Measurements from ENCODE around the gene FADS3. TPM values are rescaled to one million over a fixed set of nuclear protein-coding genes. Genes with fewer than 3 reads are reported as not detected.

The FADS3 gene
- total RNA-seq, 1 experiment from 2014 or later: 22.6 TPM

DNA sequence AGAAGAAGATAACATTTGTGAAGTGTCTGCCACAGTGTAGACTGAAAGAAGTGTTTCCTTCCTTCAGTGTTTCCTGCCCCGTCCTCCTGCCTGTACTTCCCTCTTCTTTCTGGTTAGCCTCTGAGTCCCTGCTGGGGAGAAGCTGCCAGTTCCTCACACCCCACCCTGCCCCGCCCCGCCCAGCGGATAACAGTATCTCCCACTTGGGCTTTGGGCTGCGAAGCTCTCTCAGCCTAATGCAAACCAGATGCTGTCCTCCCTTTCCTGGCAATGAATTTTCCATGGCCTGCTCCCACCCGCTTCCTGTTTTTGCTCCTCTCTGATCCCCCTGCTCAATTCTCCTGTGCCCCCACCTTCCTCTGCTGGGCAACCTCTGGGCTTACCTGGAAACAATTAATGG lies 31.2 kb upstream of the FADS3 start:
- BruUV-seq (replicated peaks): no TSS peak
- ChIA-PET CTCF (no interaction called here), POLR2A (interaction anchor here (0.7 kb wide), 1 partner anchor 49 kb away, joined by 6 read pairs; no protein-coding TSS in a partner anchor)
- Histone ChIP-seq H3K27ac (ENCODE audit: low read length) (no peak overlapping the region), H3K4me3 (ENCODE audit: low read depth in 2 of 2, low read length in 2 of 2) (no peak overlapping the region), H3K27me3 (ENCODE audit: control insufficient read depth, insufficient read depth, low read length) (no peaks in the 10 kb centered on the region), H3K9me3 (ENCODE audit: control insufficient read depth, insufficient read depth, low read depth, low read length) (no peaks in the 10 kb centered on the region), H3K4me1 (ENCODE audit: control insufficient read depth, insufficient read depth, low read length) (no peaks in the 10 kb centered on the region), H3K36me3 (ENCODE audit: control insufficient read depth, insufficient read depth, low read length) (no peaks in the 10 kb centered on the region)
- intact Hi-C loops (cut with micrococcal nuclease; ENCODE audit: unreplicated experiment): no loop called here
- no peak for ATAC-seq
- in situ Hi-C loops (cut with HindIII; ENCODE audit: low pct_unique_long_range_greater_than_20kb, low sequenced_read_pairs): no loop called here
- DNase-seq (ENCODE audit: low read depth, low spot score): no peak
- TF ChIP-seq POLR2AphosphoS5 (IDR thresholded peaks at IDR 0.05; ENCODE audit: low read depth, low read length): no peak
- TF ChIP-seq SIN3A (IDR thresholded peaks at IDR 0.05; ENCODE audit: borderline replicate concordance, insufficient read depth, low read depth, low read length): no peak
- no peak for TF ChIP-seq TCF7L2 (IDR thresholded peaks at IDR 0.05; ENCODE audit: low read depth, low read length)
- TF ChIP-seq, protein P1, sequence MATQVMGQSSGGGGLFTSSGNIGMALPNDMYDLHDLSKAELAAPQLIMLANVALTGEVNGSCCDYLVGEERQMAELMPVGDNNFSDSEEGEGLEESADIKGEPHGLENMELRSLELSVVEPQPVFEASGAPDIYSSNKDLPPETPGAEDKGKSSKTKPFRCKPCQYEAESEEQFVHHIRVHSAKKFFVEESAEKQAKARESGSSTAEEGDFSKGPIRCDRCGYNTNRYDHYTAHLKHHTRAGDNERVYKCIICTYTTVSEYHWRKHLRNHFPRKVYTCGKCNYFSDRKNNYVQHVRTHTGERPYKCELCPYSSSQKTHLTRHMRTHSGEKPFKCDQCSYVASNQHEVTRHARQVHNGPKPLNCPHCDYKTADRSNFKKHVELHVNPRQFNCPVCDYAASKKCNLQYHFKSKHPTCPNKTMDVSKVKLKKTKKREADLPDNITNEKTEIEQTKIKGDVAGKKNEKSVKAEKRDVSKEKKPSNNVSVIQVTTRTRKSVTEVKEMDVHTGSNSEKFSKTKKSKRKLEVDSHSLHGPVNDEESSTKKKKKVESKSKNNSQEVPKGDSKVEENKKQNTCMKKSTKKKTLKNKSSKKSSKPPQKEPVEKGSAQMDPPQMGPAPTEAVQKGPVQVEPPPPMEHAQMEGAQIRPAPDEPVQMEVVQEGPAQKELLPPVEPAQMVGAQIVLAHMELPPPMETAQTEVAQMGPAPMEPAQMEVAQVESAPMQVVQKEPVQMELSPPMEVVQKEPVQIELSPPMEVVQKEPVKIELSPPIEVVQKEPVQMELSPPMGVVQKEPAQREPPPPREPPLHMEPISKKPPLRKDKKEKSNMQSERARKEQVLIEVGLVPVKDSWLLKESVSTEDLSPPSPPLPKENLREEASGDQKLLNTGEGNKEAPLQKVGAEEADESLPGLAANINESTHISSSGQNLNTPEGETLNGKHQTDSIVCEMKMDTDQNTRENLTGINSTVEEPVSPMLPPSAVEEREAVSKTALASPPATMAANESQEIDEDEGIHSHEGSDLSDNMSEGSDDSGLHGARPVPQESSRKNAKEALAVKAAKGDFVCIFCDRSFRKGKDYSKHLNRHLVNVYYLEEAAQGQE (IDR thresholded peaks at IDR 0.05; ENCODE audit: insufficient read depth in 1 of 2, low read depth in 2 of 2, low read length in 1 of 2): no peak
- TF ChIP-seq, protein P2, sequence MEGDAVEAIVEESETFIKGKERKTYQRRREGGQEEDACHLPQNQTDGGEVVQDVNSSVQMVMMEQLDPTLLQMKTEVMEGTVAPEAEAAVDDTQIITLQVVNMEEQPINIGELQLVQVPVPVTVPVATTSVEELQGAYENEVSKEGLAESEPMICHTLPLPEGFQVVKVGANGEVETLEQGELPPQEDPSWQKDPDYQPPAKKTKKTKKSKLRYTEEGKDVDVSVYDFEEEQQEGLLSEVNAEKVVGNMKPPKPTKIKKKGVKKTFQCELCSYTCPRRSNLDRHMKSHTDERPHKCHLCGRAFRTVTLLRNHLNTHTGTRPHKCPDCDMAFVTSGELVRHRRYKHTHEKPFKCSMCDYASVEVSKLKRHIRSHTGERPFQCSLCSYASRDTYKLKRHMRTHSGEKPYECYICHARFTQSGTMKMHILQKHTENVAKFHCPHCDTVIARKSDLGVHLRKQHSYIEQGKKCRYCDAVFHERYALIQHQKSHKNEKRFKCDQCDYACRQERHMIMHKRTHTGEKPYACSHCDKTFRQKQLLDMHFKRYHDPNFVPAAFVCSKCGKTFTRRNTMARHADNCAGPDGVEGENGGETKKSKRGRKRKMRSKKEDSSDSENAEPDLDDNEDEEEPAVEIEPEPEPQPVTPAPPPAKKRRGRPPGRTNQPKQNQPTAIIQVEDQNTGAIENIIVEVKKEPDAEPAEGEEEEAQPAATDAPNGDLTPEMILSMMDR (IDR thresholded peaks at IDR 0.05): no peak

DNA sequence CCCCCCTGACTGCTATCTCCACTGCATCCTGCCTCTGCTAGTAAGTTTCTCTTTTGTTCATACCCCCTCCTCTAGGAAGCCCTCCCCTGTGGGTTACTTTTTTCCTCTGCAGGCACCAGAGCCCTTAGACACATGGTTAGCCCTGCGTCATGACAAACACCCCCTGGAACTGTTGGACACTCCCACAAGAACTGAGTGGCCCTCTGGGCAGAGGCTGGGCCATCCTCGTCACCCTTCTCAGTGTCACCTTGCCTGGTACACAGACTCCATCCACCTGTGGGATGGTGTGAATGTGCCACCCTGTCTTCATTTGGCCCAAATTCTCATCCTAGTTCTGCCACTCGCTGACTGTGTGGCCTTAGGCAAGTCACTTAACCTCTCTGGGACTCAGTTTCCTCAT lies 30.1 kb upstream of the FADS3 start:
- no peak for TF ChIP-seq SIN3A (IDR thresholded peaks at IDR 0.05; ENCODE audit: borderline replicate concordance, insufficient read depth, low read depth, low read length)
- H3K4me3 ChIP-seq (ENCODE audit: low read depth in 2 of 2, low read length in 2 of 2): no peak overlapping the region
- no TSS peak for BruUV-seq (replicated peaks)
- intact Hi-C loops (cut with micrococcal nuclease; ENCODE audit: unreplicated experiment): no loop called here
- no peaks in the 10 kb centered on the region for H3K27me3 ChIP-seq (ENCODE audit: control insufficient read depth, insufficient read depth, low read length)
- H3K36me3 ChIP-seq (ENCODE audit: control insufficient read depth, insufficient read depth, low read length): no peaks in the 10 kb centered on the region
- H3K4me1 ChIP-seq (ENCODE audit: control insufficient read depth, insufficient read depth, low read length): no peaks in the 10 kb centered on the region
- no peak for ATAC-seq
- DNase-seq (ENCODE audit: low read depth, low spot score): no peak
- in situ Hi-C loops (cut with HindIII; ENCODE audit: low pct_unique_long_range_greater_than_20kb, low sequenced_read_pairs): no loop called here
- no peak overlapping the region for H3K27ac ChIP-seq (ENCODE audit: low read length)
- no peaks in the 10 kb centered on the region for H3K9me3 ChIP-seq (ENCODE audit: control insufficient read depth, insufficient read depth, low read depth, low read length)
- CTCF ChIA-PET: no interaction called here
- POLR2A ChIA-PET: no interaction called here

DNA sequence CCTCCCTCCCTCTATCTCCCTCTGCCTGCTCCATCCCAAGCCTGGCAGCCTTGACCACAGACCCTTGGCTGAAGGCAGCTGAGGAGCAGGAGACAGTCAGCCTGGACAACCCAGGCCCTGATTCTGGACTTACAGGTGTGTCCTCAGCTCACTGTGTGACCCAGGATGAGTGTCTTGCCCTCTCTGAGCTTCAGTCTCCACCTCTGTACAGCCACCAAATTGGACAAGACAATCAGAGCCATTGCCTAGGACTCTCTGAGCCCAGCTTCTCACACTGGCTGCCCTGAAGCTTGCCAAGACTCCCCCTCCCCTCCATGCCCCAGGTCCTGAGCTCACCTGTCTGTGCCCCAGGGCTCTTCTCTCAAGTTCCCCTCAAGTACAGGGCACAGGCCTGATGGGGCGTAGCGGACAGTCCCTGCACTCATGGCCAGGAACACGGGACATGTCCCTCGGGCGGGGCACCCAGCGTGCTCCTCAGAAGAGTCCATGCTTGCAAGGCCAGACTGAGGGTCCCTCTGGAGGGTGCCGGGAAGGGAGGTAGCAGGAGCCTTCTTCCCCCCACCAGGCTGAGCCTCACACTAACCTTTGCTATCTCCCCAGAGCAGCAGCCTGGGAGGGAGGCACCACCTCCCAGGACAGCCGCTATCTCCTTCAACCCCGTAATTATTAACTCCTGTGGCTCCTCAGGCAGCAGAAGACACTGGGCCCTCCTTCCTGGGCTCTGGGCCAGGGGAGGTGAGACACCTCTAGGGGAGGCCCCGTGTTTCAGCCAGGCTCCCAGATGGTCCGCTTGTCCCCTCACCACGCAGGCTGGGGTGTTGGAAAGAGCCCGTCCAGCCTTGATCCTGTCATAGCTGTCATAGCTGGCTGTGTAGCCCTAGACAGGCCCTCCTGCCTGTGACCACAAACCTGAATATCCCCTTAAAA lies 28.6 kb upstream of the FADS3 start:
- ChIA-PET CTCF (no interaction called here), POLR2A (interaction anchor here (0.6 kb wide), 1 partner anchor 245 kb away, joined by 3 read pairs; no protein-coding TSS in a partner anchor)
- H3K27ac ChIP-seq (ENCODE audit: low read length): no peak overlapping the region
- DNase-seq (ENCODE audit: low read depth, low spot score): no peak
- intact Hi-C loops (cut with micrococcal nuclease; ENCODE audit: unreplicated experiment) (no loop called here), in situ Hi-C loops (cut with HindIII; ENCODE audit: low pct_unique_long_range_greater_than_20kb, low sequenced_read_pairs) (no loop called here)
- no peaks in the 10 kb centered on the region for H3K4me1 ChIP-seq (ENCODE audit: control insufficient read depth, insufficient read depth, low read length)
- H3K4me3 ChIP-seq (ENCODE audit: low read depth in 2 of 2, low read length in 2 of 2): no peak overlapping the region
- TF ChIP-seq, protein P1 (IDR thresholded peaks at IDR 0.05; ENCODE audit: insufficient read depth in 1 of 2, low read depth in 2 of 2, low read length in 1 of 2): no peak
- no peak for TF ChIP-seq POLR2AphosphoS5 (IDR thresholded peaks at IDR 0.05; ENCODE audit: low read depth, low read length)
- TF ChIP-seq SIN3A (IDR thresholded peaks at IDR 0.05; ENCODE audit: borderline replicate concordance, insufficient read depth, low read depth, low read length): no peak
- no peak for TF ChIP-seq TCF7L2 (IDR thresholded peaks at IDR 0.05; ENCODE audit: low read depth, low read length)
- TF ChIP-seq, protein P2 (IDR thresholded peaks at IDR 0.05): no peak
- no peaks in the 10 kb centered on the region for H3K9me3 ChIP-seq (ENCODE audit: control insufficient read depth, insufficient read depth, low read depth, low read length)
- no TSS peak for BruUV-seq (replicated peaks)
- no peaks in the 10 kb centered on the region for H3K27me3 ChIP-seq (ENCODE audit: control insufficient read depth, insufficient read depth, low read length)
- no peaks in the 10 kb centered on the region for H3K36me3 ChIP-seq (ENCODE audit: control insufficient read depth, insufficient read depth, low read length)
- ATAC-seq: no peak

Data from Panc1 (cell line).